ENCODE results near the gene CCL21.
A peak's percentile ranks its signal among the peaks of the same experiment; 100 is the strongest.

The CCL21 gene

GRCh38 chr9:34707130-34707529 is 2.8 kb downstream of the CCL21 start:
- no peak for DNase-seq

- peak; percentile 68 for DNase-seq
These were observed 7.9 kb downstream of the CCL21 start for GRCh38 chr9:34701769-34702736.

GRCh38 chr9:34701023-34701768 is 8.7 kb downstream of the CCL21 start:
- peak; percentile 63 for DNase-seq

- no peak for DNase-seq
These were observed 15.1 kb downstream of the CCL21 start for GRCh38 chr9:34694811-34695210.

- DNase-seq: no peak
These were observed 16.4 kb downstream of the CCL21 start for GRCh38 chr9:34693560-34693959.

GRCh38 chr9:34691936-34692315 is 18.0 kb downstream of the CCL21 start:
- no peak for DNase-seq

GRCh38 chr9:34690983-34691935 is 18.7 kb downstream of the CCL21 start, which contains the start of gene CCL19:
Gene CCL19 (minus strand): TSS chr9:34691276. CDS start chr9:34691139, 137 bp downstream.
- DNase-seq: no peak

- DNase-seq: no peak
These were observed 20.4 kb downstream of the CCL21 start for GRCh38 chr9:34689512-34689911.

GRCh38 chr9:34689116-34689470 is 20.8 kb downstream of the CCL21 start:
- DNase-seq: no peak

GRCh38 chr9:34688329-34689115 is 21.4 kb downstream of the CCL21 start:
- DNase-seq: no peak

GRCh38 chr9:34687276-34688030 is 22.5 kb downstream of the CCL21 start:
- DNase-seq: no peak

- no peak for DNase-seq
These were observed 23.2 kb downstream of the CCL21 start for GRCh38 chr9:34686732-34687131.

- peak; percentile 22 for DNase-seq
These were observed 23.7 kb downstream of the CCL21 start for GRCh38 chr9:34686231-34686630.

GRCh38 chr9:34685591-34685990 is 24.3 kb downstream of the CCL21 start:
- no peak for DNase-seq

- DNase-seq: no peak
These were observed 25.1 kb downstream of the CCL21 start for GRCh38 chr9:34684816-34685215.

- DNase-seq: no peak
These were observed 25.8 kb downstream of the CCL21 start for GRCh38 chr9:34684145-34684544.

GRCh38 chr9:34675869-34676268 is 34.1 kb downstream of the CCL21 start:
- DNase-seq: no peak

GRCh38 chr9:34675048-34675714 is 34.8 kb downstream of the CCL21 start:
- DNase-seq: peak; percentile 71

GRCh38 chr9:34674440-34674839 is 35.5 kb downstream of the CCL21 start:
- DNase-seq: no peak

GRCh38 chr9:34671307-34671706 is 38.6 kb downstream of the CCL21 start:
- DNase-seq: no peak
